ENCODE measurements around the gene CRX. TPM values are rescaled to one million over a fixed set of nuclear protein-coding genes. Genes with fewer than 3 reads are reported as not detected.
"Not testable (repeated sequence)": the region's sequence is repeated elsewhere in the genome, so short reads cannot be mapped to it uniquely, and the experiment has no call there.

The CRX gene
- total RNA-seq, 1 experiment from 2014 or later = not detected

- not testable (repeated sequence) for DNase-seq (ENCODE audit: low spot score)
These were observed 18.1 kb upstream of the CRX start for GRCh38 chr19:47803671-47804070.

DNA sequence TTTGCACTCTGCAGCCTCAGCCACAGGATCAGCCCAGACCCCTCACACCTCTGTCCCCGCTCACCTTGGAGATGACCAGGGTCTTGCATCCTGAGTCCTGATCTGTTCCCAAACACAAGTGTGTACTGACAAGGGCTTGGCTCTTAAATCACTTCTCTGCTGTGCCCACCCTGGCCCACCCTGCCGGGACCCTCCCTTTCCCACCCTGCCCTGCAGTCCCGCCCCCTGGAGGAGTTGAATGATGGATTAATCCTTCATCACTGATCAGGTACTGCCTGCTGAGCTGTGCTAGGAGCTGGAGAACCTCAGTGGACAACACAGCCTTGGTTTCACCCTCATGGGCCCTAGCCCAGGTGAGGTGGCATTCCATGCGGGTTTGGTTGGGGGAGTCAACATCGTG, 17.3 kb upstream of the CRX start, which contains the start of gene TPRX1:
TPRX1 (minus strand) TSS at position 101 of the 400 bp plus-strand sequence; CDS start at position 89, 12 bp downstream.
- DNase-seq (ENCODE audit: low spot score) = not testable (repeated sequence)

- no peak for DNase-seq (ENCODE audit: low spot score)
These were observed 16.4 kb upstream of the CRX start for GRCh38 chr19:47805313-47805712.

DNA sequence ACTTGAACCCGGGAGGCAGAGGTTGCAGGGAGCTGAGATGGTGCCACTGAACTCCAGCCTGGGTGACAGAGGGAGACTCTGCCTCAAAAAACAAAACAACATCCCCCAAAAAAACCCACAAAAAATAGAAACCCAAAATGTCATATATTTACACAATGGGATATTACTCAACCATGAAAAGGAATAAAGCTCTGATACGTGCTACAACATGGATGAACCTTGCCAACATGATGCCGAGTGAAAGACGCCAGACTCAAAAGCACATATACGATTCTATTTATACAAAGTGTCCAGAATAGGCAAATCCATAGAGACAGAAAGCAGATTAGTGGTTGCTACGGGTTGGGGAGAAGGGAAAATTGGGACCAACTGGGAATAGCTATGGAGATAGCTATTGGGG, 15.3 kb upstream of the CRX start:
- DNase-seq (ENCODE audit: low spot score) = no peak

GRCh38 chr19:47813304-47813994, 8.3 kb upstream of the CRX start:
- peak; percentile 81 for DNase-seq (ENCODE audit: low spot score)

DNA sequence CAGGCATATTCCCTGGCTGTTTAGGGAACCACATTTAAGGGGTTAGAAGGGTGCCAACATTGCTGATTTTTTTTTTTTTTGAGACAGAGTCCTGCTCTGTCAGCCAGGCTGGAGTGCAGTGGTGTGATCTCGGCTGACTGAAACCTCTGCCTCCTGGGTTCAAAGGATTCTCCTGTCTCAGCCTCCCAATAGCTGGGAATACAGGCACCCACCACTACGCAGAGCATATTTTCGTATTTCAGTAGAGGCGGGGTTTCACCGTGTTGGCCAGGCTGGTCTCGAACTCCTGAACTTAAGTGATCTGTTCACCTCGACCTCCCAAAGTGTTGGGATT, 7.8 kb upstream of the CRX start:
- no peak for DNase-seq (ENCODE audit: low spot score)

DNA sequence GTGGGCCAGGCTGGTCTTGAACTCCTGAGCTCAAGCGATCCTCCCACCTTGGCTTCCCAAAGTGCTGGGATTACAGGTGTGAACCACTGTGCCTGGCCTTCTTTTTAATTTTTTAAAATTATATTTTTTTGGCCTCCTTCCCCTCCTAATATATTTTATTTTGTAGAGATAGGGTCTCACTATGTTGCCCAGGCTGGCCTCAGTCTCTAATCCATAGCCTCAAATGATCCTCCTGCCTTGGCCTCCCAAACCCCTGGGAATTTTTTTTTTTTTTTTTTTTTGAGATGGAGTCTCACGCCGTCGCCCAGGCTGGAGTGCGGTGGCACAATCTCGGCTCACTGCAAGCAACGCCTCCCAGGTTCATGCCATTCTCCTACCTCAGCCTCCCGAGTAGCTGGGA, 5.5 kb upstream of the CRX start:
- not testable (repeated sequence) for DNase-seq (ENCODE audit: low spot score)

DNA sequence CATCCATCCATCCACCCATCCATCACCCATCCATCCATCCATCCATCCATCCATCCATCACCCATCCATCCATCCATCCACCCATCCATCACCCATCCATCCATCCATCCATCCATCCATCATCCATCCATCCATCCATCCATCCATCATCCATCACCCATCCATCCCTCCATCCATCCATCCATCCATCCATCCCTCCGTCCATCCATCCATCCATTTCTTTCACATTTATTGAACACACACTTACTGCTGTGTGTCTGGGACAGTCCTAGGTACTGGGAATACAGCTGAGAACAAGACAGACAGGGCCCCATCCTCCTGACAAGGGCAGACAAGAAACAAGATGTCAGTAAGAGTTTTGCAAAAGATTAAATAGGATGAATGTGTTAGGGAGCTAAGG, 3.5 kb upstream of the CRX start:
- not testable (repeated sequence) for DNase-seq (ENCODE audit: low spot score)

GRCh38 chr19:47819858-47820257, 1.9 kb upstream of the CRX start:
- DNase-seq (ENCODE audit: low spot score) = no peak

DNA sequence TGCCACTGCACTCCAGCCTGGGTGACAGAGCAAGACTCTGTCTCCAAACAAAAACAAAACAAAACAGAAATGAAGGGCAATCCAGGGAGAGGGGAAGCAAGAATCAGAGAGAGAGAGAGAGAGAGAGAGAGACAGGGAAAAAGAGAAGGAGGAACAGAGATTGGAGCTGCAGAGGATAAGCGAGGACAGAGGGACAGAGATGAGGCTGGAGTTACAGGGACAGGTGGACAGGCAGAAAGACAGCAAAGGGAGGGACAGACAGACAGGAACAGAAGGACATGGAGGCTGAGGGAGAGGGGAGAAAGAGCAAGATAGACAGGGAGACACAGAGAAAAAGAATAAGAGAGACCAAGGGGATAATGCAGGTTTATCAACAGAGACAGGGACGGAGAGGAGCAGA, 1.3 kb upstream of the CRX start:
- DNase-seq (ENCODE audit: low spot score) = no peak

- no peak for DNase-seq (ENCODE audit: low spot score)
These were observed 2.7 kb downstream of the CRX start for GRCh38 chr19:47824396-47824795.

DNA sequence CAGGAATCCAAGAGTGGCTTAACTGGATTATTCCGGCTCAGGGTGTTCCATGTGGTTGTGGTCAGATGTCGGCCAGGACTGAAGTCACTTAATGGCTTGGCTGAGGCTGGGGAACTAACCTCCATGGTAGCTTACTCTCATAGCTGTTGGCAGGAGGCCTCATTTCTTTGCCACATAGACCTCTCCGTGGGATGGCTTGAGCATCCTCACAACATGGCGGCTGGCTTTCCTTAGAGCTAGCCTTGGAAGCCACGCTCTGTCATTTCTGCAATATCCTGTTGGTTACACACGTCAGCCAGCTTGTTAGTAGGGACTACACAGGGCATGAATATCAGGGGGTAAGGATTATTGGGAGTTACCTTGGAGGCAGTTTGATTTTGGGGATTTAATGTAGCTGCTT, 5.1 kb downstream of the CRX start:
- DNase-seq (ENCODE audit: low spot score) = no peak

DNA sequence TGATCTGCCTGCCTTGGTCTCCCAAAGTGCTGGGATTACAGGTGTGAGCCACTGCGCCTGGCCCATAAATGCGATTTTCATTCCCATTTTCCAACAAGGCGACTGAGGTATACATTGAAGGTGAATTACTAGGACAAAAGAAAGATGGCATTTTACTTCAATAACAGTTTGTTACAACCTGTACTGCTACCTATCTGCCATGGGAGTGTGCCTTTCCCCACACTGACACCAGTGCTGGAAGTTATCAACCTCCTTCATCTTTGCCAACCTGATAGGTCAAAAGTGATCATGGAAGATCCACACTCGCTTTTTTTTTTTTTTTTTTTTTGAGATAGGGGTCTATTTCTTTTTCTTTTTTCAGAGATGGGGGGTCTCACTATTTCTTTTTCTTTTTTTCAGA, 11.0 kb downstream of the CRX start:
- DNase-seq (ENCODE audit: low spot score) = no peak

DNA sequence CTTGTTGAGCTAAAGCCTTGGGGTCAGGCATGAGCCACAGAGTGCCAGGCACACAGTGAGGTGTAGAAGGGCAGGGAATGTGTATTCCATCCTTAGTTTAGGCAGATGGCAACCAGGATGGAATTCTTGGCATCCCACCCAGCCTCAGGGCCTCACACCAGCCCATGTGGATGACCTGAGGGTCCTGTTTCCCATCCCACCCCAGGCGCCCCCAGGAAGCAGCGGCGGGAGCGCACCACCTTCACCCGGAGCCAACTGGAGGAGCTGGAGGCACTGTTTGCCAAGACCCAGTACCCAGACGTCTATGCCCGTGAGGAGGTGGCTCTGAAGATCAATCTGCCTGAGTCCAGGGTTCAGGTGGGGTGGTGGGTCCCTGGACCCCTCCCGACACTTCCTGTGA, 14.3 kb downstream of the CRX start:
- no peak for DNase-seq (ENCODE audit: low spot score)

GRCh38 chr19:47839411-47839810, 17.7 kb downstream of the CRX start:
- DNase-seq (ENCODE audit: low spot score) = no peak

GRCh38 chr19:47839913-47840312, 18.2 kb downstream of the CRX start:
- DNase-seq (ENCODE audit: low spot score) = no peak

- no peak for DNase-seq (ENCODE audit: low spot score)
These were observed 21.2 kb downstream of the CRX start for GRCh38 chr19:47842941-47843340.

DNA sequence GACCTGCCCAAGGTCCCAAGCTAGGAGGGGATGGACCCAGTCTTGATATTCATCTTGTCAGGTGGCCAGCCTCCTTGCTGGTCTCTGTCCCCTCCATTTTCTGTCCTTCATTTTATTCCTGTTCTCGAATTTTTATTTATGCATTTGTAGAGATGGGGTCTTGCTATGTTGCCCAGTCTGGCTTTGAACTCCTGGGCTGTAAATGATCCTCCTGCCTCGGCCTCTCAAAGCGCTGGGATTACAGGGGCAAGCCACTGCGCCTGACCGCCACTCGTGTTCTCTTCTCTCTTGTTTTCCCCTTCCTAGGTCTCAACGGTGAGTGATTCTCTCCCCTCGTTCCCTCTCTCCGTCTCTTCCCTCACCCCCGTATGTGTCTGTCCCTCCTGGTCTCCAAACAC, 26.7 kb downstream of the CRX start:
- no peak for DNase-seq (ENCODE audit: low spot score)

DNA sequence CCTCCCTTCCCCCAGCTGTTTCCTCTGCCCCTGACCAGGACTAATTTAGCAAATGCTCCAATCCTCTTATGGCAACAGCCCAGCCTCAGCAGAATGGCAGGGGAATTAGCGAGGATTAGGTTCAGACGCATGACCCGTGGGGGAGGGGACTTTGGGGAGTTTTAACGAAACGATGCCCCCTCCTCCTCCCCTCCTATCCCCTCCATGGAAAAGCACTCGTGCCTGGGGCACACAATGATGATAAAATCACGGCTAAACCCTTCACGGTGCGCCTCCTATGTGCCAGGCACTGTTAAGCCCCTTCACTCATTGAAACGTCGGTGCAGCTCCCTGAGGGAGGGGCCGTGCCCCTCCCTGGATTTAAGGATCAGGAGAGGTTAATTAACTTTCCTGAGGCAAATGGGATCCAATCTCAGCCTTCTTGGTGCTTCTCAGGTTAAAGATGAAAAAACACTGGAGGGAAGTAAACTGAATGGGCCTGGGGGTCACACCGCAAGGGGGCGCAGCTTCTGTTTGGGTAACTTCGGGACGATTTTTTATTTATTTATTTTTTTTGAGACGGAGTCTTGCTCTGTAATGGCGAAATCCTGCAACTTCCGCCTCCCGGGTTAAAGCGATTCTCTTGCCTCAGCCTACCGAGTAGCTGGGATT, 27.2 kb downstream of the CRX start:
- DNase-seq (ENCODE audit: low spot score) = no peak

DNA sequence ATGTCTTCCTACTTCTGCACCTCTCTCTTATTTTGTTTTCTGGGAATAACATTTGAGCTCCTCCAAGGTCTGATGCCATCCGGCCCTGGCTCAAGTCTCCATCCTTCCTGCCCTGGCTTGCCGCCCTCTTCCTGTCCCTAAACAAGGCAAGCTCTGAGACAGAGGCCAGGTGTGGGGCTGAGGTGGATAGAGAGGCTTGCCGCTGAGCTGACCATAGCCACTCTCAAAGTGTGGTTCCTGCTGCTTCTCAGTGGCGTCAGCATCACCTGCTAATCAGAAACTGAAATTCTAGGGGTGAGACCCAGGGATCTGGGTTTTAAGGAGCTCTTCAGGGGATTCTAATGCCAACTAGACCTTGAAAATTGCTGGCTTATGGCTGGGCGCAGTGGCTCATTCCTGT, 31.3 kb downstream of the CRX start:
- DNase-seq (ENCODE audit: low spot score) = no peak

DNA sequence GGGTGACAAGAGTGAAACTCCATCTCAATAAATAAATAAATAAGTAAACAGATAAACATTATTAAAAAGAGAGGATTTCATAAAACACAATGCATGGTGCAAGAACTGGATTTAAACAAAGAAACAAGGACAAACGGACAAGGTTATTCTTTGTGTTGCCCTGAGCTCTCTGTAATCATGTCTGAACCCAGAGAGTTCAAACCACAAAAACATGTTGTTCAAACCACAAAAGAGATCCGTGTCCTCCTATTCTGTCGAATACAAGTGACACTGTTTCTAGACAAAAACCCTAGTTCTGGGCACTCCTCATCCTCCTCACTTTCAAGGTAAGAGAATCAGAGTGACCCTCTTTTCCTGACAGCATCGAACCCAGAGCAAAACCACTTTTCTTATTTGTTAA, 32.7 kb downstream of the CRX start:
- DNase-seq (ENCODE audit: low spot score) = no peak

GRCh38 chr19:47858231-47858630, 36.5 kb downstream of the CRX start:
- DNase-seq (ENCODE audit: low spot score) = peak; percentile 71

GRCh38 chr19:47858646-47859285, 37.0 kb downstream of the CRX start, which contains the start of gene TPRX2:
TSS of gene TPRX2 (plus strand) at chr19:47859235. CDS start at chr19:47859247, 12 bp downstream.
- DNase-seq (ENCODE audit: low spot score) = not testable (repeated sequence)
